Neural progenitor cell (in vitro differentiated cells): ENCODE measurements around the gene PYCR2. TPM values are rescaled to one million over a fixed set of nuclear protein-coding genes. Genes with fewer than 3 reads are reported as not detected.

Experiments used
- DNase-seq: peaks from one replicate; pipeline ENCODE4 v3.0.0-alpha.2; 2016; ENCODE audit warnings: low spot score
- H2AFZ ChIP-seq: fragments of 200-600 bp; sonication (generic); replicated peaks from 2 replicates; pipeline ENCODE4 v1.6.1; 2016; ENCODE audit warnings: antibody characterized with exemption
- H3F3A ChIP-seq: fragments of 200-600 bp; sonication (generic); 2 replicates; pipeline ENCODE4 v1.6.1; 2016; ENCODE audit warnings: antibody characterized with exemption, low read depth
- H3K27ac ChIP-seq: fragments of 200-600 bp; sonication (generic); 2 replicates; pipeline ENCODE4 v1.5.1; 2016; ENCODE audit warnings: mild to moderate bottlenecking
- H3K27me3 ChIP-seq: fragments of 200-600 bp; sonication (generic); 2 replicates; pipeline ENCODE4 v1.6.1; 2016; ENCODE audit warnings: mild to moderate bottlenecking, moderate library complexity
- H3K36me3 ChIP-seq: fragments of 200-600 bp; sonication (generic); 2 replicates; pipeline ENCODE4 v1.5.1; 2016
- H3K4me1 ChIP-seq: fragments of 200-600 bp; sonication (generic); 2 replicates; pipeline ENCODE4 v1.6.1; 2016; ENCODE audit warnings: mixed run types
- H3K4me2 ChIP-seq: fragments of 200-600 bp; sonication (generic); 2 replicates; pipeline ENCODE4 v1.6.1; 2016
- H3K4me3 ChIP-seq: fragments of 200-600 bp; sonication (generic); 2 replicates; pipeline ENCODE4 v1.5.1; 2016
- H3K79me2 ChIP-seq: fragments of 200-600 bp; sonication (generic); 2 replicates; pipeline ENCODE4 v1.6.1; 2016; ENCODE audit warnings: low read depth
- H3K9ac ChIP-seq: fragments of 200-600 bp; sonication (generic); 2 replicates; pipeline ENCODE4 v1.6.1; 2016
- H3K9me3 ChIP-seq: fragments of 200-600 bp; sonication (generic); 2 replicates; pipeline ENCODE4 v1.5.1; 2016; ENCODE audit warnings: low read depth
- H4K20me1 ChIP-seq: fragments of 200-600 bp; sonication (generic); 2 replicates; pipeline ENCODE4 v1.6.1; 2016; ENCODE audit warnings: low read depth
- H3K27ac Mint-ChIP-seq: 3 replicates; pipeline ENCODE4 v1.8.0; 2021; ENCODE audit warnings: mixed read lengths
- H3K27me3 Mint-ChIP-seq: 2 replicates; pipeline ENCODE4 v1.8.0; 2022; ENCODE audit warnings: low read depth, mild to moderate bottlenecking, inconsistent platforms, moderate library complexity, mixed read lengths; ENCODE audit not compliant: insufficient read depth
- H3K36me3 Mint-ChIP-seq: 3 replicates; pipeline ENCODE4 v1.8.0; 2021; ENCODE audit warnings: mixed read lengths
- H3K4me1 Mint-ChIP-seq: 3 replicates; pipeline ENCODE4 v1.8.0; 2021; ENCODE audit warnings: mixed read lengths
- H3K4me3 Mint-ChIP-seq: 3 replicates; pipeline ENCODE4 v1.8.0; 2021; ENCODE audit warnings: mild to moderate bottlenecking, moderate library complexity, mixed read lengths
- H3K9me3 Mint-ChIP-seq: 3 replicates; pipeline ENCODE4 v1.8.0; 2020; ENCODE audit warnings: mixed read lengths
- CTCF ChIP-seq: fragments of 200-600 bp; sonication (generic); IDR thresholded peaks from 2 replicates; pipeline ENCODE4 v1.5.1; 2017; ENCODE audit warnings: antibody characterized with exemption, mild to moderate bottlenecking
- EZH2 ChIP-seq: fragments of 200-600 bp; sonication (generic); IDR thresholded peaks from 2 replicates; pipeline ENCODE4 v1.6.1; 2017; ENCODE audit warnings: antibody characterized with exemption, mild to moderate bottlenecking, moderate library complexity
- EZH2phosphoT487 ChIP-seq: fragments of 200-600 bp; sonication (generic); IDR thresholded peaks from 2 replicates; pipeline ENCODE4 v1.6.1; 2017; ENCODE audit warnings: antibody characterized with exemption
- total RNA-seq: library from RNA; depleted of rRNA; stranded (reverse); fragments of >200 nt; gene quantifications from 2 replicates; pipeline ENCODE4 v1.2.3, GENCODE V29; 2015; ENCODE audit warnings: low replicate concordance

The PYCR2 gene
- total RNA-seq, 1 donor from 2014 or later = 23.8 TPM

GRCh38 chr1:225880222-225880588, 43.8 kb downstream of the PYCR2 start:
- no peaks in the 10 kb centered on the region for H3K36me3 Mint-ChIP-seq
- no peak overlapping the region for H3K4me3 ChIP-seq
- no peak overlapping the region for H3K4me2 ChIP-seq
- H4K20me1 ChIP-seq = peaks cover 8% of the 10 kb centered on the region
- H3K27me3 Mint-ChIP-seq = peaks cover 12% of the 10 kb centered on the region
- peaks cover 24% of the 10 kb centered on the region for H3F3A ChIP-seq
- H3K36me3 ChIP-seq = no peaks in the 10 kb centered on the region
- no peak for TF ChIP-seq EZH2
- no peak for TF ChIP-seq EZH2phosphoT487
- TF ChIP-seq CTCF = no peak
- H2AFZ ChIP-seq = no peak overlapping the region
- no peaks in the 10 kb centered on the region for H3K9me3 Mint-ChIP-seq
- H3K79me2 ChIP-seq = no peaks in the 10 kb centered on the region
- no peak overlapping the region for H3K27ac ChIP-seq
- H3K4me1 ChIP-seq = peaks cover 10% of the 10 kb centered on the region
- peaks cover 48% of the 10 kb centered on the region for H3K27me3 ChIP-seq
- no peak overlapping the region for H3K4me3 Mint-ChIP-seq
- no peak overlapping the region for H3K27ac Mint-ChIP-seq
- DNase-seq = no peak
- H3K9ac ChIP-seq = no peak overlapping the region
- peaks cover 17% of the 10 kb centered on the region for H3K4me1 Mint-ChIP-seq
- H3K9me3 ChIP-seq = no peaks in the 10 kb centered on the region

GRCh38 chr1:225879521-225880221, 44.4 kb downstream of the PYCR2 start:
- Histone ChIP-seq H3K9me3 (no peaks in the 10 kb centered on the region), H3K4me3 (no peak overlapping the region), H3K9ac (no peak overlapping the region), H3K4me2 (no peak overlapping the region), H3K4me1 (peaks cover 10% of the 10 kb centered on the region), H3F3A (peaks cover 24% of the 10 kb centered on the region), H3K27me3 (peaks cover 43% of the 10 kb centered on the region), H3K27ac (no peak overlapping the region), H3K36me3 (no peaks in the 10 kb centered on the region), H2AFZ (no peak overlapping the region), H3K79me2 (no peaks in the 10 kb centered on the region), H4K20me1 (peaks cover 8% of the 10 kb centered on the region)
- TF ChIP-seq CTCF (no peak), EZH2 (no peak), EZH2phosphoT487 (no peak)
- no peak overlapping the region for H3K4me3 Mint-ChIP-seq
- no peak for DNase-seq
- H3K27ac Mint-ChIP-seq = no peak overlapping the region
- no peaks in the 10 kb centered on the region for H3K36me3 Mint-ChIP-seq
- peaks cover 12% of the 10 kb centered on the region for H3K27me3 Mint-ChIP-seq
- no peaks in the 10 kb centered on the region for H3K9me3 Mint-ChIP-seq
- H3K4me1 Mint-ChIP-seq = peaks cover 17% of the 10 kb centered on the region

- Histone ChIP-seq H3K4me3 (no peak overlapping the region), H3K4me1 (peaks cover 10% of the 10 kb centered on the region), H3K79me2 (no peaks in the 10 kb centered on the region), H2AFZ (no peak overlapping the region), H4K20me1 (peaks cover 8% of the 10 kb centered on the region), H3K27me3 (peaks cover 29% of the 10 kb centered on the region), H3K9me3 (no peaks in the 10 kb centered on the region), H3K36me3 (no peaks in the 10 kb centered on the region), H3K9ac (no peak overlapping the region), H3K4me2 (no peak overlapping the region), H3F3A (peaks cover 21% of the 10 kb centered on the region), H3K27ac (no peak overlapping the region)
- Mint-ChIP-seq H3K4me3 (no peak overlapping the region), H3K36me3 (peaks cover 5% of the 10 kb centered on the region), H3K27ac (no peak overlapping the region), H3K4me1 (peaks cover 17% of the 10 kb centered on the region), H3K9me3 (no peaks in the 10 kb centered on the region), H3K27me3 (peaks cover 10% of the 10 kb centered on the region)
- no peak for DNase-seq
- TF ChIP-seq CTCF (no peak), EZH2phosphoT487 (no peak), EZH2 (no peak)
Observed at GRCh38 chr1:225878282-225878681, 45.8 kb downstream of the PYCR2 start.
